ENCODE measurements around the gene MYH7.

MYH7 gene

GRCh38 chr14:23441076-23441475 lies 5.6 kb upstream of the MYH7 start:
- TF ChIP-seq CTCF (IDR thresholded peaks at IDR 0.05; ENCODE audit: low read depth, low read length) = no peak
- DNase-seq (ENCODE audit: extremely low read depth, low read depth) = no peak

DNA sequence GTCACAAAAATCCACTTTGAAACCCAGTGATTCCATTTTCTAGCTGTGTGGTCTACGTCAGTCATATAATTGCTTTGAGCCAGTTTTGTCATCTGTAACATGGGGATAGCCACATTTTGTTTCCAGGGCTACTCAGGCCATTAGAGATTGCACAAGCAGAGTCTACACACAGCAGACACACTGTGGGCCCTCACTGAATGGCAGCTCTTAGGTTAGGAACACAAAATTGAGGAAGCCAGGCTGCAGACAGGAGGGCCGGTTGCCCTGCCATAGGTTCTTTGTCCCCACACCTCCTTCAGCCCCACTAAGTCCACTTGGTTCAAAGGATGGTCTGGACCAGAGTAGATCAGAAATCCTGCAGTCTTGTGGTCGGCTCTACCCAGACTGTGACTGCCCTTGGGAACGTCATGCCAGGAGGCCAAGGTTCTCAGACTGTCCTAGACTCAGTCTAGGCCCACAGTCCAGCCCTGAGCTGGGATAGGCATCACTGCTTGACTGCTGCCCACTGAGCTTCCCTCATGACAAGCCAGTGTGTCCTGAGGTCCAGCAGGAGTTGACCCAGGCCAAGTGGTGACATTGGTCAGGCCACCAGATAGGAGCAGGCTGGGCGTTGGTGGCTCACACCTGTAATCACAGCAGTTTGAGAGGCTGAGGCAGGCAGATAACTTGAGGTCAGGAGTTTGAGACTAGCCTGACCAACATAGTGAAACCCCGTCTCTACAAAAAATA lies 3.8 kb upstream of the MYH7 start:
- DNase-seq (ENCODE audit: extremely low read depth, low read depth) = no peak
- TF ChIP-seq CTCF (IDR thresholded peaks at IDR 0.05; ENCODE audit: low read depth, low read length) = no peak

DNA sequence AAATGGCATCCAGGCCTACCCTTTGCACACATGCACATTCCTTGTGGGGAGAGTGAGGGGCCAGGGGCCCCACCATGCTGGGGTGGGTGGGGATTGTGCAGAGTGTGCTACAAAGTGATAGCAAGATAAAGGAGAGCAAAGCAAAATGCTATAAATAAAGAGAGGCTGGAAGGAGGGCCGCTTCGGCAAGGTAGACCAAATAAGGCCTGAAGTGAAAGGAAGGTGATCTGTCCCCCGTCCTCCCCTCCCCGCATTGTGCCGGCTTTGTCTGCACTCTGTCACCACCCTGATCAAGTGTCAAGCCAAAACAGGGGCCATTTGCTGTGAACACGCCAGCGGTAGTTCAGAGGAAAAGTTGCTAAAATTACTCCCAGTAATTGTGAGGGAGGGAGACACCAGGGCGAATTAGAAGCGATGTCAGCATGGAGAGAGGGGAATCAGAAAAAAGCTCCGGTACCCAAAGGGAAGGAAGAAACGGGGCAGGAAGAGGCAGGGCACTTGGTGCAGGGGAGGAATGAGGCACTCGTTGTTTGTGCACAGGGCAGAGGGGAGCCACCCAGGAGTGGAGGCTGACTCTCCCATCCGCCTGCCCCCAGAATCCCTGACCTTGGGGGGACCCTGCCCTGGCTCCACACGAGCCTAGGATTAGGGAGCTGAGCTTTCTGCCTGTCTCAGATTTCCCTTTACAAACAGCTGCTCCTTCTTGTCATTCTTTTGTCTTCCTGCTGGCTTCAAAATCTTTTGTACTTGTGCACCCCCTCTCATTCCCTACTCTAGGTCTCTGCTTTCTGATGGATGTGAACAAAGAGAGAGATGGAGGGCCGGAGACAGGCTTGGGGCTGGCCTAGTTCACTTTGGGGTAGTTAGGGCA lies 2.9 kb upstream of the MYH7 start:
- no peak for TF ChIP-seq CTCF (IDR thresholded peaks at IDR 0.05; ENCODE audit: low read depth, low read length)

DNA sequence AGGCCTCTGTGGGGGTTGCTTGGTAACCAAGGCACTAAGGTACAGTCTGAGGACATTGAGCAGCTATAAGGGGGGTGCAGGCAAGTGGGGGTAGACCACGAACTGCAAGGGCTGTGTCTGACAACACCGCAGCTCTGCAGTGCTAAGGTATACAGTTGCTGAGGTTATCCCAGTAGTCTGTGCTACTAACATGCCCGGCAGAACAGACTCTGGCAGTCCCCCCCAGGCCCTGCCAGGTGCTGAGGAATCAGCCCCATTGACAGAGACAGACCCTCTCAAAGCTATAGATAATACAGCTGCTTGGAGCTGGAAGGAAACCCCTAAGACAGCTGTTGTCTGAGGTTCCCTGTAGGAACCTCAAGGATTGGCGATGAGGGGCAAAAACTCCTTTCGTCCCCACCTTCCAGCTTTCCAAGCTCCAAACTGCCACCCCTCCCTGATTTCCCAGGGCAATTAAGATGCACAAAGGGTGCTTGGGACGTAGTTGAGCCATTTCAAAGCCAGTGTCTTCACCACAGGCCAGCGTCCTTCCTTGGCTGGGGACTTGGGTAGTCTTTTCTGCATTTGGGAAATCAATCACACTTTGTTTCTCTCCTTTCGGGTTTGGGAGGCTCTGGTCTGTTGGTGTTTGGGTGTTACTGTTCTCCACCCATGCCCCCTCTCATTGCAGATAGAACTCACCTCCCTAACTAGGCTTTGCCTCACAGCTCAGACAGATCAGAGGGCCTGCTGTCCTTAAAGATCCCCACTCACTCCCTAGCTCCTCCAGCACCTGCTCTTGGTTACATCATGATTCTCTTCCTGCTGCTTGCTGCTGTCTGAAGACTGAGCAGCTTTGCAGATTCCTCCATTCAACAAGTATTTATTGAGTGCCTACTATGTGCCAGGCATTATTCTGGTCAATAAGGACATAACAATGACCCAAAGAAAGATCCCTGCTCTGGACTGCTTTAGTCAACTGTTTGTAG lies 2.0 kb upstream of the MYH7 start:
- TF ChIP-seq CTCF (IDR thresholded peaks at IDR 0.05; ENCODE audit: low read depth, low read length) = no peak
- DNase-seq (ENCODE audit: extremely low read depth, low read depth) = no peak

More for the DNA sequence above, 2.9 kb upstream of the MYH7 start:
- DNase-seq (ENCODE audit: extremely low read depth, low read depth) = no peak

DNA sequence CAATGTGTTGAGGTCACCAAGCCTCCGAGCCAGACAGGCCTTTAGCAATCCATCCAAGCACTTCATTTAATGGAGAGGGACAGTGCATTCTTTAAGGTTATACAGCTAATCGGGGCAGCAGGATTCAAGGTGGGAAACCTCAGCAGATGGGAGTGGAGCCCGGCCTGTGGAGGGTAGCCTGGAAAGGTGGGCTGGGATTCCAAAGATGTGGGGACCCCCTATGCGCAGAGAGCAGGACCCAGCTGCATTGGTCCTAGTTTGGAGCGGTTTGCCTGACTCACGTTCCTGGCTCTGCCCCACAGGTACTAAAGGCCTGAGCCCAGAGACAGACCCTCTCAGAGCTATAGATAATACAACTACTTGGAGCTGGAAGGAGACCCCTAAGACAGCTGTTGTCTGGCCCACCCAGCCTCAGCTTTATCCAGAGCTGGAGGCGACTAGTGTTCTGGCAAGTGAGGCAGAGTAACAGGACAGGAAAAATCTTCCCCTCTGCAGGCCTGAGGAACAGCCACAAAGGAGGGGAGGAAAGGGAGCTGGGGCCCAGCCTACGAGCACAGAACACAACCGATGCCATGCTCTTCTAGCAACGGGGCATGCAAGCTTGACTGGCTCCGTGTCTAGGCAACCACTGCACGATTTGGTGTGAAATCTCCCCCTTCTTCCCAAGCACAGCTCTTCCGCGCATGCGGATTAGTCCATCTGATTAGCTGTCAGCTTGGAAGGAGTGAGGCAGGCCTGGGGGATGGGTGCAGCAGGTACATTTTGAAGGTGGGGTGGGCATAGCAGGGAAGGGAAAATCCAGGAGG lies 1.1 kb upstream of the MYH7 start:
- no peak for DNase-seq (ENCODE audit: extremely low read depth, low read depth)

More for the DNA sequence above, 1.1 kb upstream of the MYH7 start:
- no peak for TF ChIP-seq CTCF (IDR thresholded peaks at IDR 0.05; ENCODE audit: low read depth, low read length)
